Stimulated activated CD4-positive, alpha-beta T cell treated with anti-CD3 and anti-CD28 coated beads, Interleukin-1b, Interleukin-23, amount 100 ng/mL, for 48 hours (primary cell): ENCODE data around the gene CLDND1.

Experiments used
- DNase-seq: peaks from one replicate; pipeline ENCODE4 v3.0.0-alpha.2; 2020

CLDND1 gene

GRCh38 chr3:98551236-98551635 is 28.5 kb upstream of the CLDND1 start:
- no peak for DNase-seq

DNA sequence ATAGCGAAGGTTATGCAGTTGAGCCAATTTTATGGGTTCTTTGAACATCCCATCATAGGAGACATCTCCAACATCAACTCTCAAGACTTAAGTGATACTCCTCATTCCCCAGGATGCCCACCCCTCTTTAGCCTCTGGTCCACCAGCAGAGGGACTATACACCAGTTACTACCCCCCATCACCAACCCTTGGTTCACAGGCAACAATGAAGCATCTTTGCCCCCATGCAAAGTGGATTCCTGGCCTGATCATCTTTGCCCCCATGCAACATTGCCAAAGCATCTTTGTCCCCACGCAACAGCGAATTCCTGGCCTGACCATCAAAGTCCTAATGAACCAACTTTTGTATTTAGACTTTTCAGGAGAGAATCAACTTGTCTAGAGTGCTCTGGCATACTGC is 28.1 kb upstream of the CLDND1 start:
- DNase-seq: no peak

DNA sequence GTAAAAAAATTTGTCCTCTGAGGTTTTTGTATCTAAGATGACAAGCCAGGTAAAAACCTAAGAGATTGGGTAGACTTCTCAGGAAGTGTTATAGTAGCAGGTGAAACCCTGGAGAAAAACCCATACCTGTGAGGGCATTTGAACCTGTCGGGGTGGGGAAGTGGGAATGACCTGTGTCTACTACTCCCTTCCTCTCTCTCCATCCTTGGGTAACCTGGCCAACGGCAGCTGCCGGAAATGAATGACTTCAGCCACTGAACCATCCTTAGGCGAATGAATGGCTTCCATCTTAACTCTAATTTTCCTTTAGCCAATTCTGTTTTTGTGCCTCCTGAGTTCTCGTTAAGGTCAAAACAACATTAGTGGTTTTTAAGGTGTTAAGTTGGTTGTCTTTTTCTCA is 25.8 kb upstream of the CLDND1 start:
- DNase-seq: no peak

GRCh38 chr3:98545940-98546339 is 23.2 kb upstream of the CLDND1 start:
- DNase-seq: no peak

DNA sequence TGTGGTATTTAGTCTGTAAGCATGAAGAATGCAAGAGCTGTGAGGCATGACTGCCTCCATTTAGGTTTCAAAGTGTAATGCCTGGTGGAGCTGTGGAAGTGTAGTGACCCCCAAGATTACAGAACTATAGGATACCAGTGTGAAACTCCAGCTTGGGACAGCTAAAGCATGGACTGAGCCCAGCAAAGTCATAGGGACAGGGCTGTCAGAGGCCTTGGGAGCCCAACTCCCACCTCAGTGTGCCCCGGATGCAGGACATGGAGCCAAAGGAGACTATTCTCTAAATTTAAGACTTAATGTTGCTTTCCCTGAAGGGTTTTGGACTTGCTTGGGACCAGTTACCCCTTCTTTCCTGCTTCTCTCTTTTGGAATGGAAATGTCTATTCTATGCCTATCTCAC is 19.9 kb upstream of the CLDND1 start:
- no peak for DNase-seq

GRCh38 chr3:98541695-98542094 is 19.0 kb upstream of the CLDND1 start:
- no peak for DNase-seq

DNA sequence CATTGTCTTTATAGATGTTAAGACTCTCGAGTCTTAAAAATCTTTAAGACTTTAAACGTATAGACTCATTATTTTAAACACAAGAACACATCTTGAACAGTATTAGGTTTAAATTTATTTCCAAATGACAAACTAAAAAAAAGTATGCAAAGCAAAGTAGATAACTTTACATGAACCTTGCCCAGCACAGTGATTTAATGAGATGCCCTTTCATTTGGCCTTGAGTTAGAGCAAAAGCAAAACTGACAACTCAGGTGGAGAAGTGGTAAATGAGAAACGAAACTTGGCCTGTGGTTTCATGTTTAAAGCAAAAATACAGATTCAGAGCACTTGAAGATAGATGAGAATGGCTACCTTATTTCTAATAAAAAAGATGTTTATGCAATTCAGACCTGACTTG is 17.6 kb upstream of the CLDND1 start:
- no peak for DNase-seq

DNA sequence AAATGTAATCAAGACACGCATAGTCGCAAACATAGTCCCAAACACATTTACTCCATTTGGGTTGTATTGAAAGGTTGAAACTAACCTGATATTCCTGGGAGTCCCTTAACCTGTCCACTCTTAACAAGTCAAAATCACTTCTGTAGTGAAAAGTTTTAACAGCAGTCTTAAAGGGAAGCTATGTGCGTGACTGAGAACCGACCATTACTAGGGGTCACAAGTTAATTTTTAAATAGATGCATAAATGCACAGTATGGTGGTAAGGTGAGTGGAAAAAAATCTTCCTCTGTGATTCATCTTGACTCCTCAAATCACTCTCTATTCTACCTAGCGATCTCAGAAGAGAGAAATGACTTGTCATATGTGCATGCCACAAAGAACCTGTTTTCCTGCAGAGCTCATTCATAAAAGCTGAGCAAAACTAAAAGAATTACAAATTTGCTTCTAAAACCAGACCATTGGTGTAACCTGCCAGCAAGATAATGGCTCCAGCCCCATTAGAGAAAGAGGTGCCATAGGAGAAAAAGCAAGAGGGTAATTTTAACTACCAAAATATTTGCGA is 13.8 kb upstream of the CLDND1 start:
- DNase-seq: no peak

DNA sequence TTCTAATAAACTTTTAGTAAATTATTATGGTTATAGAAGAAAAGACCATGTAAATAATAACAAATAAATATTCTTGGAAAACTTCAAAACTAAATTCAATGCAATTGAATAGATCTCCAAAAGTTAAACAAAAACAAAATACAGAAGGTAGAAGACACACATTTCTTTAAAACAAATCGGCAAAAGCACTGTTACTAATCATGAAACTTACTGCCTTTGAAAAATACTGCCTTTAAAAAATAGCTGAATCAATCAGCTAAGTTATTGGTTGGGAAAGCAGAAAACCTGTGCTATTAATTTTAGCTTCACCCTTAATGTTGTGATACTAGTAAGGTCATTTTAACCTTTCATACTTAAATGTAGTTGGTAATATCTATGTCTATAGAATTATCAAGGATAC is 12.0 kb upstream of the CLDND1 start:
- DNase-seq: no peak

- DNase-seq: no peak
Observed at GRCh38 chr3:98534168-98534567, 11.5 kb upstream of the CLDND1 start.

DNA sequence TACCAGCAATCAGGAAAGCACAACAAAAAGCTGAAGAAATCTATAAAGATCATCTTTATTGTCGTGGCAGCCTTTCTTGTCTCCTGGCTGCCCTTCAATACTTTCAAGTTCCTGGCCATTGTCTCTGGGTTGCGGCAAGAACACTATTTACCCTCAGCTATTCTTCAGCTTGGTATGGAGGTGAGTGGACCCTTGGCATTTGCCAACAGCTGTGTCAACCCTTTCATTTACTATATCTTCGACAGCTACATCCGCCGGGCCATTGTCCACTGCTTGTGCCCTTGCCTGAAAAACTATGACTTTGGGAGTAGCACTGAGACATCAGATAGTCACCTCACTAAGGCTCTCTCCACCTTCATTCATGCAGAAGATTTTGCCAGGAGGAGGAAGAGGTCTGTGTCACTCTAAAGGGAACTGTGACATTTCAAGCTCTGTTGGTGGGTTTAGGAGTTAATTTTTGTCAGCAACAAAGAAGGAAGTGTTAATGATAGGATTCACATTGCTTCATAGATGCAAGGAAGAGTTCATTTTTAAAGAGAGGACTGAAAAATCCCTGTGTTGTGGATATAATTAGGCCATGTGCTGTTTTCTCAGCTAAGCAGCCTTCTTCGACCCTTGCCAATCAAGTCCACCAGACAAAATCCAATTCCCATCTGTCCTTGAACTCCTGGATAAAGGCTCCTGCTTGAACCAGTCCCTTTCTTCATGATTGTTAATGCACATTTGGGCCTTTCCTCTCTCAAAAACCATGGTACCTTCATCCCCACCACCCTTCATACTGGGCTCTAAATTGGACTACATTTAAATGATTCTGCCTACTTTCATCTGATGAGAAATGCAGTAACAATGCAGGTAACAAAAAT is 10.2 kb upstream of the CLDND1 start:
- DNase-seq: no peak

DNA sequence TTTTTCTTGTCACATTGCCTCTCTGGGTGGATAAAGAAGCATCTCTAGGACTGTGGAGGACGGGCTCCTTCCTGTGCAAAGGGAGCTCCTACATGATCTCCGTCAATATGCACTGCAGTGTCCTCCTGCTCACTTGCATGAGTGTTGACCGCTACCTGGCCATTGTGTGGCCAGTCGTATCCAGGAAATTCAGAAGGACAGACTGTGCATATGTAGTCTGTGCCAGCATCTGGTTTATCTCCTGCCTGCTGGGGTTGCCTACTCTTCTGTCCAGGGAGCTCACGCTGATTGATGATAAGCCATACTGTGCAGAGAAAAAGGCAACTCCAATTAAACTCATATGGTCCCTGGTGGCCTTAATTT is 9.6 kb upstream of the CLDND1 start:
- no peak for DNase-seq

DNA sequence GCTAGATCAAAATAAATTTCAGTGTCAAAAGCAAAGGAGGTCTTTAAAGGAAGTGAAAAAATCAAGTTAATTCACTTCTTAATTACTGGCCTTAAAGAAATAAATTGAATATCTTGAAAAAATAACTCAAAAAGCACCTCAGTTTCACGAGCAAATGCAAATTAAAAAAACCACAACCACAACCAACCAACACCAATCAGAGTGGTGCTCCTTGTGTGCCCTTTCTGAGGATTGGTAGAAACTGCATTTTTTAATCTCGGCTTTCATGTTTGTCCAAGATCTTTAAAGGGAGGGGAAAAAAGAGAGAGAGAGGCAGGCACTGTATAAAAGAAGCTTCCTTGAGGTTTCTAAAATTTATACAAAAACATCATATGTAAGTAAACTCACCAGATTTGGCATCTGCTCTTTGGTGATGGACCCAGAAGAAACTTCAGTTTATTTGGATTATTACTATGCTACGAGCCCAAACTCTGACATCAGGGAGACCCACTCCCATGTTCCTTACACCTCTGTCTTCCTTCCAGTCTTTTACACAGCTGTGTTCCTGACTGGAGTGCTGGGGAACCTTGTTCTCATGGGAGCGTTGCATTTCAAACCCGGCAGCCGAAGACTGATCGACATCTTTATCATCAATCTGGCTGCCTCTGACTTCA is 9.0 kb upstream of the CLDND1 start, which contains the start of gene GPR15:
Gene GPR15, plus strand, starts transcription at position 357 of the 653 bp plus-strand sequence. Its CDS starts 56 bp downstream, at position 413.
- DNase-seq: no peak

GRCh38 chr3:98530676-98531075 is 8.0 kb upstream of the CLDND1 start:
- no peak for DNase-seq

DNA sequence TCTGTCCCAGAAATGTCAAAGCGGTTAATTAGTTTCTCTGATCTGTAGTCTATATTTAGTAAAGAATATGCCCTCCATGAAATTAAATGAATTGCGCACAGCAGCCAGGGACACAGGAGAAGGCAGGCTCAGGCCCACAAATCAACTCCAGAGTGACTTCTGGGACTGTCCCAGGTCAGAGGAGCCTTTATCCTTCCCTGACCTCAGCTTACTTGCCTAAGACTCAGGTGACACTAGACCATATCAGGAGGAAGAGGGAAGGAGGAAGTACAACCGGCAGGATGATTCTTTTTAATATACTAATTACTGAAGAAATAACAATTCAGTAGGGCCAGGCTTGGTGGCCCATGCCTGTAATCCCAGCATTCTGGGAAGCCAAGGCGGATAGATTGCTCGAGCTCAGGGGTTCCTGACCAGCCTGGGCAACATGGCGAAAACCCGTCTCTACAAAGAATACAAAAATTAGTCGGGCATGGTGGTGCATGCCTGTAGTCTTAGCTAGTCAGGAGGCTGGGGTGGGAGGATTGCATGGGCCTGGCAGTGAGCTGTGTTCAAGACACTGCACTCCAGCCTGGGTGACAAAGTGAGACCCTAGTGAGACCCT is 7.3 kb upstream of the CLDND1 start:
- no peak for DNase-seq

GRCh38 chr3:98528474-98529346 is 6.0 kb upstream of the CLDND1 start:
- no peak for DNase-seq

DNA sequence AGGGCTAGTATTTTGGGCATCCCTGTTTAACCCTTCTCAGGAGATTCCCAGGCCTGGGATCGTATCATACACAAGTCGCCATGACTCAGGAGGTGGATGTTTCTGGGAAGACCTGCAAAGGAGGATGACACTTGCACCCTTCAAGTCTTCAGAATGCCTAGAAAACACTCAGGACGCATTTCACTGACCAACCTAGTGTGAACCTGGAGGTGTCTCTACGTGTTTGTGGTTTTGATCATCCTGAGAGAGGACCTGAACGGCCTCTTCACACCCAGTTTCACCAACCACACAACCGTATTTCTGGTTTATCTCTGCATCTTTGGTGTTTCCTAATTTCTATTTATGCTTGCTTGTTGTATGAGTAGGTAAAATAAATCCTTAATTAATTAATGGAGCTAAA is 2.8 kb upstream of the CLDND1 start:
- no peak for DNase-seq

DNA sequence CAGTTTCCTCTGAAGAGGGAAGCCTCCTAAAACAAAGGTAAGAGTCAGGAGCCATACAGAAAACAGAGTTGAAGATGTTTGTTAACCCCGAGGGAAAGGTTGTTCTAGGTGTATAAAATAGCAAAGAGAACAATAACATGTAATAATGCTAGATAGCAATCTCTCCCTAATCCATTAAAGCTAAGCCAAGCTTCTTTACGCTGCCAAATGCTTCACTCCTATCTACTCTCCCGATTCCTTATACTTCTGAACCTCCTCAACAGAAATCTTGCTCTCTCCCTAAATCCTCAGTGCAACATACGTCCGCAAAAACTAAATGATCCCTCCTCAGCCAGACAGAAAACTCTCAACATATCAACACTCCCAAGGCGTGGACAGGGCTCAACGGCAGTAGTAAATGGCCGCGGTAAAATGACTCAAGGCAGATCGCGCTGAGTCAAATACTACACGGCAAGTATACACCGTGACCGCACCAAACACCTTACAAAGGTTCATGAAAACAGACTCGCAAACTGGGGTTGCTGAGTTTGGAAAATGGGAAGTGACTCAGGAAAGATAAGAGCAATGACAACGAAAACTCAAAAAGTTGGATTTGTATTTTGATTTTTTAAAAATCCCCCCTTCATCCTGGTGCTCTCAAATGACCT is 682 bp downstream of the CLDND1 start:
- peak; percentile 72 for DNase-seq

DNA sequence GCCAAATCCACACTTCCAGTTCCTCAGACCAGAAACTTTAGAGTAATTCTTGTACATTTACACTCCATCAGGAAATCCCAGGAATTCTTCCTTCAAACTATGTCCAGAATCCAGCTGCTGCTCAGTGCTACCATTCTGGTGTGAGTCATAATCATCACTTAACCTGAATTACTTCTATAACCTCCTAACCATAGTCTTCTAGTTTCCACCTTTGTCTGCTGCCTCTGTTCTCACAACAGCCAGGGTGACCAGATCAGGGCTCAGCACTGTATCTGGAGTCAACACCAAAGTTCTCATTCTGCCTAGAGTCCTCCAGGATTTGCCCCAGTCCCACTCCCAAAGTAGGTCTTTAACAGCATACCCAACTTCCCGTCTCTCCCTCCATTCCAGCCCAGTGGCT is 3.4 kb downstream of the CLDND1 start:
- no peak for DNase-seq

GRCh38 chr3:98518816-98519215 is 3.9 kb downstream of the CLDND1 start:
- DNase-seq: no peak

DNA sequence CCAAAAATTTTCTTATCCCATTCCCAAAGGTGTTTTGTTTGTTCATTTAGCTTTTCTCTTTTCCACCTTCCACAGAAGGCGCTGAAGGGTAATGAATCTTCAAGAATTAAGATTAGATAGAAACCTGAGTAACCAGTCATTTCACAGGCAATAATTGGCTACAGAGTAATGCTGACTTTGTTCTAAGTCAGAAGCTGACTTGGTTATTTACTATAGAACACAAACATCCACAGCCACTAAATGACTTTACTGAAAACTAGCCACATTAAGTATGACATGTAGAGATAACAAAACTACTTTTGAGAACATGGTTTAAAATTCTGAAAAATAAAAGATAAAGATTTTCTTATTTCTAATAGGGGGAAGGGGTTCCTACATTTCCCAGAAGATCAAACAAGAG is 7.8 kb downstream of the CLDND1 start:
- DNase-seq: no peak

DNA sequence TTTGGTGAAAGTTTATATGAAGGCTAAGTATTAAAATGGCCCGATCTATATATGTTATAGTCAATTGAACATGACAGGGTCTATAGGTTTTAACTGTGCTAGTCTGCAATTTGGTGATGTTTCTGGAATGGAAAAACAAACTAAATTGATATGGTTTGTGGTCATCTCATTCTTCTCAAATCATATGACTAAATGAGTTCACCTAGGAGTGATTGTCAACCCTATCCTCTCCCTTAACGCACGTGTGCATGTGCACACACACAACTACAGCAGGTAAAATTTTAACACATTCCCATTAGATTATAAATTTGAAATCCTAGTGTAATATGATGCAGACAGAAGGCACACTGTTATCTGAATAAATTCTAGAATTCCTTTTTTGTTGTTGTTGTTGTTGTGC is 9.0 kb downstream of the CLDND1 start:
- DNase-seq: no peak
